Thymus (tissue), 11 donors: ENCODE measurements around the gene TERB1. TPM values are rescaled to one million over a fixed set of nuclear protein-coding genes. Genes with fewer than 3 reads are reported as not detected.

Experiments used
- DNase-seq, 9 donors: peaks; one replicate each; pipeline ENCODE4 v3.0.0-alpha.2; 2013; ENCODE audit warnings: low spot score in 9 of 9, low read depth in 6 of 9, missing footprints in 1 of 9
- H3K27ac ChIP-seq, 2 donors: one replicate each; pipeline ENCODE4 v1.5.1; 2013; ENCODE audit warnings: control low read depth in 1 of 2, low read depth in 1 of 2, low read length in 1 of 2, mild to moderate bottlenecking in 1 of 2, moderate library complexity in 1 of 2
- H3K27me3 ChIP-seq, 2 donors: one replicate each; pipeline ENCODE4 v1.5.1; 2013; ENCODE audit warnings: low read length in 1 of 2; ENCODE audit not compliant: control insufficient read depth in 2 of 2, insufficient read depth in 1 of 2
- H3K36me3 ChIP-seq, 2 donors: one replicate each; pipeline ENCODE4 v1.5.1; 2013; ENCODE audit warnings: low read length in 1 of 2, mild to moderate bottlenecking in 1 of 2, moderate library complexity in 1 of 2; ENCODE audit not compliant: control insufficient read depth in 2 of 2, insufficient read depth in 2 of 2
- H3K4me1 ChIP-seq, 2 donors: one replicate each; pipeline ENCODE4 v1.5.1; 2013; ENCODE audit warnings: low read length in 2 of 2; ENCODE audit not compliant: control insufficient read depth in 2 of 2, insufficient read depth in 2 of 2
- H3K4me3 ChIP-seq, 2 donors: one replicate each; pipeline ENCODE4 v1.5.1; 2013; ENCODE audit warnings: low read length in 2 of 2, control low read depth in 1 of 2, mild to moderate bottlenecking in 1 of 2
- H3K9me3 ChIP-seq, 2 donors: one replicate each; pipeline ENCODE4 v1.5.1; 2013; ENCODE audit warnings: low read length in 1 of 2, mild to moderate bottlenecking in 1 of 2; ENCODE audit not compliant: control insufficient read depth in 2 of 2, insufficient read depth in 1 of 2
- WGBS: extraction: QIAGEN DNeasy Blood & Tissue Kit; methylation state at CpG from one replicate; pipeline ENCODE4 v1.1.7; 2013; 5-methylcytosine and 5-hydroxymethylcytosine counted together
- polyA plus RNA-seq: library from polyadenylated mRNA; stranded (reverse); fragments of 200-250 nt; gene quantifications from one replicate; pipeline ENCODE4 v1.2.3, GENCODE V29; 2013
- total RNA-seq: library from RNA; stranded (reverse); fragments of 120-200 nt; gene quantifications from one replicate; pipeline ENCODE4 v1.2.4, GENCODE V29; 2013
- donor health status: healthy.

Gene TERB1
- total and polyA plus RNA-seq, 2 donors: 0.07 to 0.09 TPM

DNA sequence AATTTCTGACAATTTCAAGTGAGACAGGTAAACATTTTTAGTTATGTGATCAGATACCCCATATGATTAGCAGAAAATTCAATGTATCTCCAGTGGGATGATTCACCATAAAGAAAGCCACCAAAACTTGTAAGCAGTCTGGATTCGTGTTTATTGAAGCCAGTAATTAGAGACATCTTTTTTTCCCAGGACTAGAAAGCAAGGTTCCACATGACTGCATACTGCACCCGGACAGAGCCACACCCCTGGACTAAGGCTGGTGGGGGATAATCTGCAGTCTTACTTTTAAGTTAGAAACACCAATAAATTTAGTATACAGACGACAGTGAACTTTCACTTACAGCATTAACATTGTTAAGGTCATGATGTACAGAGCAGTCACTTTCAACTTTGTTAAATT, 80.6 kb downstream of the TERB1 start:
- DNase-seq: no peak
- H3K4me1 ChIP-seq: no peaks in the 10 kb centered on the region
- H3K36me3 ChIP-seq: peaks cover 30 to 32% of the 10 kb centered on the region in 2 donors
- 96% methylated on average over 3 of the region's 3 CpGs for WGBS
- H3K27ac ChIP-seq: no peak overlapping the region
- no peaks in the 10 kb centered on the region for H3K9me3 ChIP-seq
- H3K27me3 ChIP-seq: no peaks in the 10 kb centered on the region
- no peak overlapping the region for H3K4me3 ChIP-seq

GRCh38 chr16:66719246-66719645, 82.1 kb downstream of the TERB1 start:
- no peaks in the 10 kb centered on the region for H3K4me1 ChIP-seq
- no peaks in the 10 kb centered on the region for H3K9me3 ChIP-seq
- DNase-seq: no peak
- no peak overlapping the region for H3K27ac ChIP-seq
- H3K4me3 ChIP-seq: no peak overlapping the region
- H3K36me3 ChIP-seq: peaks cover 16 to 22% of the 10 kb centered on the region in 2 donors
- WGBS: 98% methylated on average over 4 of the region's 4 CpGs
- H3K27me3 ChIP-seq: no peaks in the 10 kb centered on the region

- Histone ChIP-seq H3K36me3 (peaks cover 3 to 7% of the 10 kb centered on the region in 2 donors), H3K9me3 (no peaks in the 10 kb centered on the region), H3K27me3 (no peaks in the 10 kb centered on the region), H3K27ac (no peak overlapping the region), H3K4me3 (no peak overlapping the region), H3K4me1 (no peaks in the 10 kb centered on the region)
- 97% methylated on average over 4 of the region's 4 CpGs for WGBS
- DNase-seq: no peak
Observed at GRCh38 chr16:66717776-66718175, 83.6 kb downstream of the TERB1 start.

- Histone ChIP-seq H3K4me3 (no peak overlapping the region), H3K9me3 (peaks cover 0 to 2% of the 10 kb centered on the region in 2 donors), H3K27ac (no peak overlapping the region), H3K36me3 (peaks cover 0 to 7% of the 10 kb centered on the region in 2 donors), H3K27me3 (no peaks in the 10 kb centered on the region), H3K4me1 (no peaks in the 10 kb centered on the region)
- DNase-seq: no peak
- 86% methylated on average over 12 of the region's 12 CpGs for WGBS
Observed at GRCh38 chr16:66717112-66717675, 84.2 kb downstream of the TERB1 start.

DNA sequence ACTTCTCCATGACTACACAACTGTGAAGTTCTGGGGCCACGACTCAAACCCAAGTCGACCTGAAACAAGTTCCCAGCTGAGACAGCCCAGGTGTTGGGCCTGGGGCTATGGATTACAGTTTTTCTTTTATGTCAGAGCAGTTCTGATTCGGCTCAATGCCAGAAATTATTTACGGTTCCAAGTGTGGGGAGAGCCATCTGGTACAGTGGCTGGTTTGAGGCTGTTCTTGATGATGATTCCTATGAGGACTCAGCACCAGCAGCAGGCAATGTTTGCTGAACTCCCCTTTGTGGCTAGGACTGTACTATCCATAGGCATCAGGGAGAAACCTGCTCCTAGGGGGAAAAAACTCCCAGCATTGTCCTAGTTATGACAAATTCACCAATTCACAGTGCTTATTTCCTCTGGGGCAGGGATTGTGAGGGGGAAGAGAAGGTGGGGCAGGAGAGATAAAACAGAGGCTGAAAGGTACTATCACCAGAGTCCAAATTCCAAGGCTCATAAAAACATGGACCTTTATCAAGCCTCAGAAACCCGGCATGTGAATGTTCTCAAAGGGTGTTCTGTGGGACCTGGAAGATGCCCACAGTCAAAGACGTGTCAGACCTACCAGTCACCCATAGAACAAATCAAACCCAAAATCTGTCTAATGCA, 86.6 kb downstream of the TERB1 start:
- no peaks in the 10 kb centered on the region for H3K27me3 ChIP-seq
- H3K4me3 ChIP-seq: no peak overlapping the region
- H3K9me3 ChIP-seq: peaks cover 0 to 3% of the 10 kb centered on the region in 2 donors
- peaks cover 0 to 5% of the 10 kb centered on the region in 2 donors for H3K36me3 ChIP-seq
- no peaks in the 10 kb centered on the region for H3K4me1 ChIP-seq
- no peak for DNase-seq
- H3K27ac ChIP-seq: no peak overlapping the region
- WGBS: 84% methylated on average over 6 of the region's 6 CpGs

DNA sequence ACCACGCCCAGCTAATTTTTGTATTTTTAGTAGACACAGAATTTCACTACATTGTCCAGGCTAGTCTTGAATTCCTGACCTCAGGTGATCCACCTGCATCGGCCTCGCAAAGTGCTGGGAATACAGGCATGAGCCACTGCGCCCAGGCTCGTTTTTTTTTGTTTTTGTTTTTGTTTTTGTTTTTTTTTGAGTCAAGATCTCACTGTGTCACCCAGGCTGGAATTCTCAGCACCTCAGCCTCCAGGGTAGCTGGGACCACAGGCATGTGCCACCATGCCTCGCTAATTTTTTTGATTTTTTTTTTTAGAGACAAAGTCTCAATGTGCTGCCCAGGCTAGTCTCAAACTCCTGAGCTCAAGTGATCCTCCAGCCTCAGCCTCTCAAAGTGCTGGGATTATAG, 87.3 kb downstream of the TERB1 start:
- no peak overlapping the region for H3K27ac ChIP-seq
- peaks cover 0 to 5% of the 10 kb centered on the region in 2 donors for H3K36me3 ChIP-seq
- no peak overlapping the region for H3K4me3 ChIP-seq
- no peaks in the 10 kb centered on the region for H3K27me3 ChIP-seq
- H3K9me3 ChIP-seq: peaks cover 0 to 3% of the 10 kb centered on the region in 2 donors
- 95% methylated on average over 6 of the region's 6 CpGs for WGBS
- DNase-seq: no peak
- no peaks in the 10 kb centered on the region for H3K4me1 ChIP-seq

DNA sequence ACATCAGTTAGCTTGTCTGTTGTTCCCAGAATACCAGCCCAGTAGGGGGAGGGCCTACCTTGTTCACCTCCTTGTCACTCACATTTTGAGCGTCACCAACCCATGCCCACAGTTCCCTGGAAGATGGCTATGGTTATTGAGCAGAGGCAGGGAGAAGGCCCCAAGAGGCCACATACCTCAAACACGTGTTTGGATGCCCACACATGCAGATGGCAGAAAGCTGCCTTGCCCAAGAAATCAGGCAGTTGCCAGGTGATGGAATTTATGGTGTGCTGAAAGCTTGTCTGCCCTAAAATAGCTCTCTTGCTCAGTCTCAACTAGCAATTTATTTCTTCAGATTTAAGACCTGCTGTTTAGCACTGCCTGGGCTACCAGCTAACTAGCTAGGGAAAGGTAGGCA, 88.3 kb downstream of the TERB1 start:
- no peaks in the 10 kb centered on the region for H3K27me3 ChIP-seq
- DNase-seq: no peak
- no peaks in the 10 kb centered on the region for H3K4me1 ChIP-seq
- WGBS: 75% methylated on average over 2 of the region's 2 CpGs
- peaks cover 0 to 3% of the 10 kb centered on the region in 2 donors for H3K9me3 ChIP-seq
- H3K27ac ChIP-seq: no peak overlapping the region
- H3K4me3 ChIP-seq: no peak overlapping the region
- H3K36me3 ChIP-seq: peaks cover 0 to 2% of the 10 kb centered on the region in 2 donors

DNA sequence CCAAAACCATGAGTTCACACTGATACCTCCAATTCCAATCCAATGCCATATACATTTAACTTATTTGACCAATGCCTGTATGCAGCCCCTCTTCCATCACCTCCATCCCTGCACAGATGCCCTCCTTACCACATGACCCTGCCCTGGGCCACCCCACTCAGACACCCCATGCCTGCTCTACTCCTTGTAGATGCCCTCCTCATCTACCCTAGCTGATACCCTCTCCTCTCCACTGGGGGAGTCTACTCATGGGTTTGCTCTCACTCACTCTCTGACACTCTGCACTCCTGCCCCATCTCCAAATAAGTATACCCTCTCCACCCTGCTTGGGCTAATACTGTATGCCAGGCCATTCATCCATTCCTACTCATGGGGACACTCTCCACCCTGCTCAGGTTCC, 88.9 kb downstream of the TERB1 start:
- no peaks in the 10 kb centered on the region for H3K36me3 ChIP-seq
- H3K9me3 ChIP-seq: peaks cover 0 to 3% of the 10 kb centered on the region in 2 donors
- H3K27me3 ChIP-seq: peaks cover 0 to 2% of the 10 kb centered on the region in 2 donors
- no peak overlapping the region for H3K27ac ChIP-seq
- H3K4me1 ChIP-seq: no peaks in the 10 kb centered on the region
- DNase-seq: no peak
- no peak overlapping the region for H3K4me3 ChIP-seq

DNA sequence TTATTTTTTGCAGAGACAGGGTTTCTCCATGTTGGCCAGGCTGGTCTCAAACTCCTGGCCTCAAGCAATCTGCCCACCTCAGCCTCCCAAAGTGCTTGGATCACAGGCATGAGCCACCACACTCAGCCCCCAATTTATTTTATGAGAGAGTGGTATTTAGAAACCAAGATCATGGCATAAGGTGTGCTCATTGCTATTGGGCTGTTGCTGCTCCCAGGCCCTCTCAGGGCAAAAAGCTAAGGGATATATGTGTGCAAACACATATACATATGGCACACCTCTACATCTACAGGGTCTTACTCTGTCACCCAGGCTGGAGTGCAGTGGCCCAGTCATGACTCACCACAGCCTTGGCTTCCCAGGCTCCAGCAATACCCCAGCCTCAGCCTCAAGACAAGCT, 89.8 kb downstream of the TERB1 start:
- Histone ChIP-seq H3K36me3 (no peaks in the 10 kb centered on the region), H3K9me3 (peaks cover 0 to 3% of the 10 kb centered on the region in 2 donors), H3K4me1 (no peaks in the 10 kb centered on the region), H3K27me3 (peaks cover 0 to 3% of the 10 kb centered on the region in 2 donors), H3K4me3 (no peak overlapping the region), H3K27ac (no peak overlapping the region)
- no peak for DNase-seq
